ENCODE results near the gene STK4. TPM values are rescaled to one million over a fixed set of nuclear protein-coding genes. Genes with fewer than 3 reads are reported as not detected.

STK4 gene
- total and polyA plus RNA-seq, 9 donors = 8.3 to 27.5 (median 19.6) TPM

GRCh38 chr20:44930517-44931168 is 35.7 kb upstream of the STK4 start:
- intact Hi-C loops (cut with DNase I) = no loop called here
- H3K27ac ChIP-seq = no peak overlapping the region
- no peak for DNase-seq
- H3K4me3 ChIP-seq = no peak overlapping the region
- no peaks in the 10 kb centered on the region for H3K4me1 ChIP-seq (ENCODE audit: insufficient read depth)
- H3K27me3 ChIP-seq = no peaks in the 10 kb centered on the region
- 93 to 95% (median 93%) methylated on average over 17 to 18 of the region's 18 CpGs for WGBS, 3 donors
- H3K9me3 ChIP-seq = no peaks in the 10 kb centered on the region
- H3K36me3 ChIP-seq = no peaks in the 10 kb centered on the region
- TF ChIP-seq EP300 (IDR thresholded peaks at IDR 0.05) = no peak
- TF ChIP-seq POLR2A (IDR thresholded peaks at IDR 0.05) = no peak
- no peak for TF ChIP-seq CTCF (IDR thresholded peaks at IDR 0.05)

GRCh38 chr20:44931911-44932310 is 34.4 kb upstream of the STK4 start:
- H3K36me3 ChIP-seq = no peaks in the 10 kb centered on the region
- WGBS, 3 donors = 84 to 94% (median 87%) methylated on average over 3 of the region's 3 CpGs
- no peak overlapping the region for H3K27ac ChIP-seq
- TF ChIP-seq POLR2A (IDR thresholded peaks at IDR 0.05) = no peak
- no peak for TF ChIP-seq EP300 (IDR thresholded peaks at IDR 0.05)
- no peak for TF ChIP-seq CTCF (IDR thresholded peaks at IDR 0.05)
- no peaks in the 10 kb centered on the region for H3K27me3 ChIP-seq
- intact Hi-C loops (cut with DNase I) = no loop called here
- no peaks in the 10 kb centered on the region for H3K9me3 ChIP-seq
- no peaks in the 10 kb centered on the region for H3K4me1 ChIP-seq (ENCODE audit: insufficient read depth)
- no peak for DNase-seq
- no peak overlapping the region for H3K4me3 ChIP-seq

- TF ChIP-seq EP300 (IDR thresholded peaks at IDR 0.05) (no peak), CTCF (IDR thresholded peaks at IDR 0.05) (no peak), POLR2A (IDR thresholded peaks at IDR 0.05) (no peak)
- Histone ChIP-seq H3K27ac (no peak overlapping the region), H3K27me3 (no peaks in the 10 kb centered on the region), H3K4me1 (ENCODE audit: insufficient read depth) (no peaks in the 10 kb centered on the region), H3K4me3 (no peak overlapping the region), H3K36me3 (no peaks in the 10 kb centered on the region), H3K9me3 (no peaks in the 10 kb centered on the region)
- DNase-seq = no peak
- intact Hi-C loops (cut with DNase I) = no loop called here
- 95 to 97% (median 96%) methylated on average over 8 of the region's 8 CpGs for WGBS, 3 donors
These were observed 33.4 kb upstream of the STK4 start for GRCh38 chr20:44932916-44933315.

GRCh38 chr20:44936510-44936909 is 29.8 kb upstream of the STK4 start:
- Histone ChIP-seq H3K4me1 (ENCODE audit: insufficient read depth) (no peaks in the 10 kb centered on the region), H3K27me3 (no peaks in the 10 kb centered on the region), H3K36me3 (no peaks in the 10 kb centered on the region), H3K9me3 (no peaks in the 10 kb centered on the region), H3K27ac (no peak overlapping the region), H3K4me3 (no peak overlapping the region)
- TF ChIP-seq EP300 (IDR thresholded peaks at IDR 0.05) (no peak), POLR2A (IDR thresholded peaks at IDR 0.05) (no peak), CTCF (IDR thresholded peaks at IDR 0.05) (no peak)
- no peak for DNase-seq
- 92 to 95% (median 94%) methylated on average over 10 of the region's 10 CpGs for WGBS, 3 donors
- intact Hi-C loops (cut with DNase I) = no loop called here

All from ovary (tissue), 9 donors.